Karpas-422 (cell line): ENCODE data around the gene MBNL2. TPM values are rescaled to one million over a fixed set of nuclear protein-coding genes. Genes with fewer than 3 reads are reported as not detected.

Experiments
- DNase-seq: peaks from one replicate; pipeline ENCODE4 v3.0.0-alpha.2; 2015
- H2AFZ ChIP-seq: fragments of 200-600 bp; sonication (generic); 2 replicates; pipeline ENCODE4 v1.6.1; 2014; ENCODE audit warnings: antibody characterized with exemption, low read length, mixed read lengths
- H3K27ac ChIP-seq: fragments of 200-600 bp; sonication (generic); 2 replicates; pipeline ENCODE4 v1.5.1; 2014; ENCODE audit warnings: mild to moderate bottlenecking, low read length, moderate library complexity
- H3K27me3 ChIP-seq: fragments of 200-600 bp; sonication (generic); 2 replicates; pipeline ENCODE4 v1.6.1; 2014; ENCODE audit warnings: low read length, mixed read lengths
- H3K36me3 ChIP-seq: fragments of 200-600 bp; sonication (generic); 2 replicates; pipeline ENCODE4 v1.6.1; 2014; ENCODE audit warnings: low read length, mixed read lengths; ENCODE audit not compliant: insufficient read depth
- H3K4me1 ChIP-seq: fragments of 200-600 bp; sonication (generic); 2 replicates; pipeline ENCODE4 v1.6.1; 2014; ENCODE audit warnings: mild to moderate bottlenecking, low read length, mixed read lengths
- H3K4me2 ChIP-seq: fragments of 200-600 bp; sonication (generic); 2 replicates; pipeline ENCODE4 v1.6.1; 2014; ENCODE audit warnings: low read length, low read depth, mild to moderate bottlenecking; ENCODE audit not compliant: poor library complexity, severe bottlenecking
- H3K4me3 ChIP-seq: fragments of 200-600 bp; sonication (generic); 2 replicates; pipeline ENCODE4 v1.5.1; 2014; ENCODE audit warnings: mild to moderate bottlenecking, antibody characterized with exemption, low read length, mixed read lengths
- H3K79me2 ChIP-seq: fragments of 200-600 bp; sonication (generic); 2 replicates; pipeline ENCODE4 v1.6.1; 2014; ENCODE audit warnings: mild to moderate bottlenecking, low read length, mixed read lengths
- H3K9ac ChIP-seq: fragments of 200-600 bp; sonication (generic); 2 replicates; pipeline ENCODE4 v1.6.0; 2014; ENCODE audit warnings: low read length
- H3K9me2 ChIP-seq: fragments of 200-600 bp; sonication (generic), shearing (Covaris generic); replicated peaks from 2 replicates; pipeline ENCODE4 v1.6.0; 2014; ENCODE audit warnings: mild to moderate bottlenecking, low read length, moderate library complexity; ENCODE audit not compliant: insufficient read depth
- H3K9me3 ChIP-seq: fragments of 300-700, 200-600 bp; sonication (generic); 2 replicates; pipeline ENCODE4 v1.6.1; 2014; ENCODE audit warnings: low read length, mixed read lengths
- H4K20me1 ChIP-seq: fragments of 200-600 bp; sonication (generic); 2 replicates; pipeline ENCODE4 v1.6.1; 2014; ENCODE audit warnings: mild to moderate bottlenecking, antibody characterized with exemption, low read length, low read depth; ENCODE audit not compliant: insufficient read depth
- total RNA-seq: library from RNA; depleted of rRNA; stranded (reverse); fragments of >200 nt; shearing (Covaris generic); gene quantifications from 2 replicates; pipeline ENCODE4 v1.2.3, GENCODE V29; 2014; ENCODE audit warnings: low replicate concordance

Gene MBNL2
- total RNA-seq, 1 experiment from 2014 or later: 8.5 TPM

GRCh38 chr13:97239943-97240787 lies 18.0 kb downstream of the MBNL2 start:
- no peak overlapping the region for H3K4me2 ChIP-seq
- DNase-seq: no peak
- H3K9me3 ChIP-seq: no peaks in the 10 kb centered on the region
- no peaks in the 10 kb centered on the region for H3K4me1 ChIP-seq
- no peaks in the 10 kb centered on the region for H3K9me2 ChIP-seq
- H3K9ac ChIP-seq: no peak overlapping the region
- no peak overlapping the region for H3K4me3 ChIP-seq
- H2AFZ ChIP-seq: no peak overlapping the region
- H3K79me2 ChIP-seq: no peaks in the 10 kb centered on the region
- no peaks in the 10 kb centered on the region for H3K27me3 ChIP-seq
- H4K20me1 ChIP-seq: peaks cover 35% of the 10 kb centered on the region
- H3K36me3 ChIP-seq: no peaks in the 10 kb centered on the region
- no peak overlapping the region for H3K27ac ChIP-seq

- H3K27me3 ChIP-seq: no peaks in the 10 kb centered on the region
These were observed 18.9 kb downstream of the MBNL2 start for GRCh38 chr13:97240788-97241734.

GRCh38 chr13:97241761-97242160 lies 19.6 kb downstream of the MBNL2 start:
- H4K20me1 ChIP-seq: peaks cover 32% of the 10 kb centered on the region; the same call in 1 of the 2 replicates
- no peaks in the 10 kb centered on the region for H3K4me1 ChIP-seq
- DNase-seq: no peak
- H3K79me2 ChIP-seq: no peaks in the 10 kb centered on the region
- no peaks in the 10 kb centered on the region; the same call in 1 of the 2 replicates for H3K27me3 ChIP-seq
- no peak overlapping the region for H3K27ac ChIP-seq
- no peak overlapping the region for H2AFZ ChIP-seq
- no peaks in the 10 kb centered on the region for H3K36me3 ChIP-seq
- H3K9ac ChIP-seq: no peak overlapping the region
- H3K9me3 ChIP-seq: no peaks in the 10 kb centered on the region
- no peaks in the 10 kb centered on the region for H3K9me2 ChIP-seq
- H3K4me2 ChIP-seq: no peak overlapping the region
- H3K4me3 ChIP-seq: no peak overlapping the region

More at GRCh38 chr13:97240788-97241734, 18.9 kb downstream of the MBNL2 start:
- Histone ChIP-seq H3K4me3 (no peak overlapping the region), H3K4me2 (no peak overlapping the region), H2AFZ (no peak overlapping the region), H3K9me2 (no peaks in the 10 kb centered on the region), H3K9me3 (no peaks in the 10 kb centered on the region), H3K36me3 (no peaks in the 10 kb centered on the region), H3K79me2 (no peaks in the 10 kb centered on the region), H4K20me1 (peaks cover 26% of the 10 kb centered on the region), H3K4me1 (no peaks in the 10 kb centered on the region), H3K27ac (no peak overlapping the region), H3K9ac (no peak overlapping the region)
- no peak for DNase-seq

- no peaks in the 10 kb centered on the region for H3K9me2 ChIP-seq
- H3K4me2 ChIP-seq: no peak overlapping the region
- no peaks in the 10 kb centered on the region for H3K9me3 ChIP-seq
- no peak for DNase-seq
- H3K9ac ChIP-seq: no peak overlapping the region
- H3K27ac ChIP-seq: no peak overlapping the region
- H3K4me1 ChIP-seq: no peaks in the 10 kb centered on the region
- H4K20me1 ChIP-seq: peaks cover 24% of the 10 kb centered on the region; the same call in 1 of the 2 replicates
- no peak overlapping the region for H3K4me3 ChIP-seq
- H2AFZ ChIP-seq: no peak overlapping the region
- no peaks in the 10 kb centered on the region for H3K79me2 ChIP-seq
- H3K36me3 ChIP-seq: no peaks in the 10 kb centered on the region
- H3K27me3 ChIP-seq: no peaks in the 10 kb centered on the region; the same call in 1 of the 2 replicates
These were observed 20.8 kb downstream of the MBNL2 start for GRCh38 chr13:97242755-97243497.

GRCh38 chr13:97243915-97244781 lies 22.0 kb downstream of the MBNL2 start:
- no peaks in the 10 kb centered on the region; the same call in 1 of the 2 replicates for H3K27me3 ChIP-seq
- peaks cover 3% of the 10 kb centered on the region; the same call in 1 of the 2 replicates for H3K4me1 ChIP-seq
- H4K20me1 ChIP-seq: peaks cover 19% of the 10 kb centered on the region; the same call in 1 of the 2 replicates
- no peak overlapping the region for H3K4me3 ChIP-seq
- H2AFZ ChIP-seq: no peak overlapping the region
- H3K36me3 ChIP-seq: no peaks in the 10 kb centered on the region
- no peak overlapping the region for H3K27ac ChIP-seq
- no peaks in the 10 kb centered on the region for H3K9me3 ChIP-seq
- no peak overlapping the region for H3K9ac ChIP-seq
- H3K9me2 ChIP-seq: no peaks in the 10 kb centered on the region
- no peaks in the 10 kb centered on the region for H3K79me2 ChIP-seq
- no peak overlapping the region for H3K4me2 ChIP-seq
- DNase-seq: no peak

GRCh38 chr13:97245011-97245410 lies 22.9 kb downstream of the MBNL2 start:
- no peaks in the 10 kb centered on the region for H3K79me2 ChIP-seq
- no peaks in the 10 kb centered on the region for H3K9me3 ChIP-seq
- H3K27me3 ChIP-seq: no peaks in the 10 kb centered on the region; the same call in 1 of the 2 replicates
- no peaks in the 10 kb centered on the region for H3K36me3 ChIP-seq
- H3K4me1 ChIP-seq: peaks cover 3% of the 10 kb centered on the region; the same call in 1 of the 2 replicates
- no peak overlapping the region for H3K9ac ChIP-seq
- no peak overlapping the region for H3K4me2 ChIP-seq
- no peak overlapping the region for H2AFZ ChIP-seq
- no peak overlapping the region for H3K27ac ChIP-seq
- peaks cover 24% of the 10 kb centered on the region; the same call in 1 of the 2 replicates for H4K20me1 ChIP-seq
- no peak overlapping the region for H3K4me3 ChIP-seq
- no peaks in the 10 kb centered on the region for H3K9me2 ChIP-seq
- DNase-seq: no peak

- H4K20me1 ChIP-seq: peaks cover 27% of the 10 kb centered on the region
- no peaks in the 10 kb centered on the region for H3K79me2 ChIP-seq
These were observed 24.5 kb downstream of the MBNL2 start for GRCh38 chr13:97246596-97247158.

More at GRCh38 chr13:97246596-97247158, 24.5 kb downstream of the MBNL2 start:
- Histone ChIP-seq H3K36me3 (no peaks in the 10 kb centered on the region), H3K9me3 (no peaks in the 10 kb centered on the region), H3K4me2 (no peak overlapping the region), H3K27ac (no peak overlapping the region), H3K4me3 (no peak overlapping the region), H2AFZ (no peak overlapping the region), H3K27me3 (no peaks in the 10 kb centered on the region; the same call in 1 of the 2 replicates), H3K4me1 (peaks cover 3% of the 10 kb centered on the region; the same call in 1 of the 2 replicates), H3K9me2 (no peaks in the 10 kb centered on the region), H3K9ac (no peak overlapping the region)
- no peak for DNase-seq
